Stimulated activated CD4-positive, alpha-beta T cell treated with anti-CD3 and anti-CD28 coated beads, Interleukin-4, amount 100 ng/mL, for 4 hours (primary cell): ENCODE results near the gene ATP1B4.
"Not testable (repeated sequence)": the region's sequence is repeated elsewhere in the genome, so short reads cannot be mapped to it uniquely, and the experiment has no call there.

Source experiments
- DNase-seq, 2 experiments: peaks; one replicate each; pipeline ENCODE4 v3.0.0-alpha.2; 2020

ATP1B4 gene

GRCh38 chrX:120361764-120362305 is at the start of gene ATP1B4:
Gene ATP1B4, plus strand, starts transcription at chrX:120362089. Its CDS starts 80 bp downstream, at chrX:120362169.
- DNase-seq, result no peak

- DNase-seq, result no peak
Measured at GRCh38 chrX:120315776-120316175, 46.1 kb upstream of the ATP1B4 start.

GRCh38 chrX:120316587-120317283 is 45.2 kb upstream of the ATP1B4 start:
- no peak for DNase-seq

DNA sequence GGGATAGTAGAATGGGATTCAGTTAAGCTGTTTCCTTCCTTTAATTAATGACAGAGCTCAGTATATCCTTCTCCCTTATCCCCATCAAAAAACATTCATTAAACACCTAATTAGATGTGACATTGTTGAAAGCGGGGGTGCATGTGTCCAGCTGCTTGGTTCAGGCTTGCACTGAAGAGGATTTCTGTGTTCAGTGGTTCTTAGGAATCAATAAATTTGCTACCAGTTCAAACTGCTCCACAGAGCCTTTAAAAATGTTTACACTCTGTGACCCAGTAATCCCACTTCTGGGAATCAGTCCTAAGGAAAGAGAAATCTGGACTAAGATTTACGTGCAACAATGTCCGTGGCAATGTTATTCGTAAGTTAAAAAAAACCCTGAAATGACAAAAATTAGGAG is 43.5 kb upstream of the ATP1B4 start:
- DNase-seq, result no peak

GRCh38 chrX:120321520-120322281 is 40.2 kb upstream of the ATP1B4 start:
- DNase-seq, result no peak

GRCh38 chrX:120331116-120331515 is 30.8 kb upstream of the ATP1B4 start:
- DNase-seq, result no peak

GRCh38 chrX:120332394-120332793 is 29.5 kb upstream of the ATP1B4 start:
- no peak for DNase-seq

DNA sequence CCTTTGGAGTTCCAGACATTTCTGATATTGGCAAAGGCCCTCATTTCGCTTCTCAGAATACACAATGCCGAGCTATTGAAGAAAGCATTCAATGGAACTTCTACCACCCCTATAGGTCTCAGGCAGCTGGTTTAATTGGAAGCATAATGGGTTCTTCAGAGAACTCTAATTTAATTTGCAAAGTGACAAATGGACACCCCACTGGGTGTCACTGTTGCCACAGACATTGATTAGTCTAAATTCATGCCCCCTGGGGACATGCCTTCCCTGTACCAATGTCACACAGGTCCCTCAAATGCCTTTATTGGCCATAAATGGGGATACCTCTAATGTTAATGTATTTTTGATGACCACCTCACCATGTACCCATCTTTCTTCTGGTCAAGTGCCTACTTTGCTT is 27.7 kb upstream of the ATP1B4 start:
- DNase-seq, result no peak

- DNase-seq, result no peak
Measured at GRCh38 chrX:120334603-120335002, 27.3 kb upstream of the ATP1B4 start.

- no peak for DNase-seq
Measured at GRCh38 chrX:120335289-120335688, 26.6 kb upstream of the ATP1B4 start.

- DNase-seq, result no peak
Measured at GRCh38 chrX:120336899-120337298, 25.0 kb upstream of the ATP1B4 start.

- not testable (repeated sequence) for DNase-seq
Measured at GRCh38 chrX:120344566-120344965, 17.3 kb upstream of the ATP1B4 start.

- DNase-seq, result no peak
Measured at GRCh38 chrX:120350450-120351138, 11.3 kb upstream of the ATP1B4 start.

- no peak for DNase-seq
Measured at GRCh38 chrX:120356084-120356483, 5.8 kb upstream of the ATP1B4 start.

GRCh38 chrX:120357186-120357585 is 4.7 kb upstream of the ATP1B4 start:
- DNase-seq, result no peak

DNA sequence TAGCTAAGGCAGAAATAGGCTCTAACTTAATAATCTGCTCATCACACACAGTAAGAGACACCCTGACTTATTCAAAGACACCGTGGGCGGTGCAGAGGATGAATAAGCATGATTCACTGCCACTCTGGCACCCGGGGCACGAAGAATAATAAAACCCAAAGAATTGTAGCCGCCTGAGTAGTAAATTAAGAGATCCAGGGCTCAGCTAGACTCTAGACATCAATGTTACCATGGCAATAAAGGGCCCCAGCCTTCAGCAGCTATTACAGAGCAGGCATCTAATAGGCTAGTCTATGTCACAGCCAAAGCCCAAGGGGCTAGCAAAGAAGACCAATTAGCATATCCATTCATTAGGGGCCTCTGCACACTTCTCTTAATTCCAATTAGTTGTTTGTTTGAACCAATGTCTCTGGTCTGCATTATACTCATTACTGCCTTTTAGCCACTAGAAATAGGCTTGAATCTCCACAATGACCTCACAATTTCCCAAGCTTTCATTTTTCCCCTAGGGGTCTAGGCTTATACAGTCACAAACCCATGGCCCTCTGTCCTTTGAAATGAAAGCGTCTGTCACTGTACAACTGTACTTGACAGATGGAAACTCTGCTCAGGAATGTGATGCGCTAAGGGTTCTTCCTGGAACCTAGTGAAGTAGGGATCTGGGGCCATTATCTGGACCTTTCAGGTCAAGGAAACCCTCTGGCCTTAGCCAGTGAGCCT is 3.0 kb upstream of the ATP1B4 start:
- peak in 1 of 2 experiments; percentile 35 for DNase-seq

DNA sequence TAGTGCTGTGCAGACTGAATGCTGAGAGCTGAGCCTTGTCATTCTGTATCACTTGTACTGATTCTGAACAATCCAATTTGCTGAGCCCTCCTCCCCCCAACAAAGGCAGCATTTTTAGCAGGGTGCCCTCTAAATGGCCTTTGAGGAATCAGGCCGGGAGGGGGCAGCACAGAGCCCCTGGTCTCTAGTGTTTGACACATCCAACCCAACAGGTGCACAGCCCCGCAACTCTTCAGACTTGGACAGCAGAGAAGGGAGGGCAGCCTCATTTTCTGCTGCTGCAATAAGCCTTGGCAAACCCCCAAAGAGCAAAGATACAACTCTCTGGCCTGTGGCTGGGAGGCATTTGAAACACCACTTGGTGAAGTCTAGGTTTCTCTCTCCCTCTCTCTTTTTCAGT is 3.4 kb downstream of the ATP1B4 start:
- peak; percentile 6 to 33 for DNase-seq

DNA sequence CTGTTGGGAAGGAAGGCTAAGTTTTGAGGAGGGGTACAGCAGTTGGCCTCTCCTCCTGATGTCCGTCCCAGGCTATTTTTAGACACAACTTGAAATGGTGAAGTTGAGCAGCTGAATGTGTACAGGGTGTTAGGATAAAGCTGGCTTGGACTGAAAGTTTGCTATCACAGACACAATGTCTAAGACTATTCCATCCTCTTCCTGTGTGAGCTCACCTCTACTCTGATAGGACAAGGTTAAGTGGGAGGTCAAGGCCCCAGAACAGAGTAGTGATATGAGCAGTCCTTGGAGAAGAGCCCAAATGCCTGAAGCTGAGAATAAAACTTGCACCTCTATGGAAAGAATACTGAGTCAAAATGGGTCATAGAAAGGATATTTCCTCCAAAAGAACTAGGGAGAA is 4.1 kb downstream of the ATP1B4 start:
- DNase-seq, result no peak

- DNase-seq, result no peak
Measured at GRCh38 chrX:120366794-120367193, 4.9 kb downstream of the ATP1B4 start.

- DNase-seq, result no peak
Measured at GRCh38 chrX:120367402-120368109, 5.7 kb downstream of the ATP1B4 start.

DNA sequence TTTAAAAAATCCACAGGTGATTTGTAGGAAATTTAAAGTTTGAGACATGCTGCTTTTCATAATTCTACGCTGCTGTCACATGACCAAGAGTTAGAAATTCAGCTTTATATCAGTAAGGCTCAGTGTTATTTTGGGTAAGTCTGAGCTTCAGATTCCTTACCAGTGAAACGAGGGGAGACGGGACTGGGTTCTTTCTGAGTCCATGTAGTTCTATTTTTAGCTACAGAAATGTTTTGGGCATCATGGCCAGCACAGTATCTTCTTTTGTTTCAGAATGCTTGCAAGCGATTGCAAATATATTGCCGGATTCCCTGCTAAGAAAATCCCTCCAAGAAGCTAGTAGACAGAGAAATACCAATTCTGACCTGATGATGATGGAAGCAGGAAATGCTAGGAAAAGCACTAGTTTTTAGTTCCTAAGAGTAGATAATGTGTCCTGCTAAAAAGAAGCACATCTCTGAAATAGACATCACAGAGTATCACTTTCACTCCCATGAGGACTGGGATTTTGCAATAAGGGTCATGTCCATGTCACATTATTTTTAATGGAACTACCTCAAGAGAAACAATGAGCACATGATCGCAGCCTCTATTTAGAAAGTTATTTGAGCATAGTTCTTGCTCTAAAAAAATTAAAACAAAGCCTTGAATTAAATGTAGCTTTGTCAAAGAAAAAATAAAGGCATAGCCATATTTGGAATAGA is 10.9 kb downstream of the ATP1B4 start:
- DNase-seq, result no peak

GRCh38 chrX:120377179-120377578 is 15.3 kb downstream of the ATP1B4 start:
- DNase-seq, result no peak
